ENCODE data around the gene PLA2G5.
"Not testable (repeated sequence)": the region's sequence is repeated elsewhere in the genome, so short reads cannot be mapped to it uniquely, and the experiment has no call there.

DNA sequence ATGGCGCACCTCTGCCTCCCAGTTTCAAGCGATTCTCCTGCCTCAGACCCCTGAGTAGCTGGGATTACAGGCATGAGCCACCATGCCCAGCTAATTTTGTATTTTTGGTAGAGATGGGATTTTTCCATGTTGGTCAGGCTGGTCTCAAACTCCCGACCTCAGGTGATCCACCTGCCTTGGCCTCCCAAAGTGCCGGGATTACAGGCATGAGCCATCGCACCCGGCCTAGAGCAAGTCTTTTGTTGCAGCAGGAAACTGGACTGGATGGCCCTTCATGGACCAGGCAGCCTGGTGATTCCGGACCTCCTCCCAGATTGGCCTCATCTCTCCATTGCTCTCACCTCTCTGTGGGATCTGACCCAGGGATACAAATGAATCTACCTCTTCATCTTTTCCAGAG, 9.2 kb upstream of the PLA2G5 start:
- TF ChIP-seq, protein P1, sequence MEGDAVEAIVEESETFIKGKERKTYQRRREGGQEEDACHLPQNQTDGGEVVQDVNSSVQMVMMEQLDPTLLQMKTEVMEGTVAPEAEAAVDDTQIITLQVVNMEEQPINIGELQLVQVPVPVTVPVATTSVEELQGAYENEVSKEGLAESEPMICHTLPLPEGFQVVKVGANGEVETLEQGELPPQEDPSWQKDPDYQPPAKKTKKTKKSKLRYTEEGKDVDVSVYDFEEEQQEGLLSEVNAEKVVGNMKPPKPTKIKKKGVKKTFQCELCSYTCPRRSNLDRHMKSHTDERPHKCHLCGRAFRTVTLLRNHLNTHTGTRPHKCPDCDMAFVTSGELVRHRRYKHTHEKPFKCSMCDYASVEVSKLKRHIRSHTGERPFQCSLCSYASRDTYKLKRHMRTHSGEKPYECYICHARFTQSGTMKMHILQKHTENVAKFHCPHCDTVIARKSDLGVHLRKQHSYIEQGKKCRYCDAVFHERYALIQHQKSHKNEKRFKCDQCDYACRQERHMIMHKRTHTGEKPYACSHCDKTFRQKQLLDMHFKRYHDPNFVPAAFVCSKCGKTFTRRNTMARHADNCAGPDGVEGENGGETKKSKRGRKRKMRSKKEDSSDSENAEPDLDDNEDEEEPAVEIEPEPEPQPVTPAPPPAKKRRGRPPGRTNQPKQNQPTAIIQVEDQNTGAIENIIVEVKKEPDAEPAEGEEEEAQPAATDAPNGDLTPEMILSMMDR (IDR thresholded peaks at IDR 0.05; ENCODE audit: low read length) = not testable (repeated sequence)
- not testable (repeated sequence) for TF ChIP-seq EZH2phosphoT487 (IDR thresholded peaks at IDR 0.05; ENCODE audit: low read length); EZH2 (optimal IDR thresholded peaks at IDR 0.05; ENCODE audit: low read depth, low read length)

Data from MM.1S (cell line).